WTC11 (cell line): Measurements from ENCODE around the gene CD4. TPM values are rescaled to one million over a fixed set of nuclear protein-coding genes. Genes with fewer than 3 reads are reported as not detected.
A peak's percentile ranks its signal among the peaks of the same experiment; 100 is the strongest.

ENCODE experiments used
- ATAC-seq: fragments of 200-7000 bp; cut with Tn5 transposase; 2 replicates; pipeline ENCODE4 v1.10.0; 2021; ENCODE audit warnings: mild to moderate bottlenecking, moderate library complexity
- CTCF ChIA-PET: fragments of 300-600 bp; sonication (Branson Sonifier 250); formaldehyde crosslinking; loops from one replicate; lab custom pipeline; 2021; ENCODE audit warnings: antibody characterized with exemption; lab: Charles Lee
- POLR2A ChIA-PET: fragments of 350-600 bp; sonication (Branson Sonifier 250); formaldehyde crosslinking; loops from one replicate; lab custom pipeline; 2021; ENCODE audit warnings: antibody characterized with exemption; lab: Charles Lee
- DNase-seq: peaks from one replicate; pipeline ENCODE4 v3.0.0; 2021; ENCODE audit warnings: low spot score
- H3K27ac Mint-ChIP-seq: 2 replicates; pipeline ENCODE4 v1.8.0; 2021; ENCODE audit warnings: mixed read lengths
- H3K27me3 Mint-ChIP-seq: 2 replicates; pipeline ENCODE4 v1.8.0; 2021; ENCODE audit warnings: low read depth, mild to moderate bottlenecking, moderate library complexity, mixed read lengths
- H3K36me3 Mint-ChIP-seq: 2 replicates; pipeline ENCODE4 v1.8.0; 2021; ENCODE audit warnings: mixed read lengths
- H3K4me1 Mint-ChIP-seq: 2 replicates; pipeline ENCODE4 v1.8.0; 2022; ENCODE audit warnings: mixed read lengths
- H3K4me3 Mint-ChIP-seq: 2 replicates; pipeline ENCODE4 v1.8.0; 2021; ENCODE audit warnings: mild to moderate bottlenecking, moderate library complexity, mixed read lengths
- H3K9me3 Mint-ChIP-seq: 2 replicates; pipeline ENCODE4 v1.8.0; 2021; ENCODE audit warnings: mixed read lengths
- ATF1 ChIP-seq: sonication (generic); formaldehyde crosslinking; IDR thresholded peaks from 2 replicates; pipeline ENCODE4 v1.8.1; 2023; ENCODE audit warnings: mild to moderate bottlenecking, moderate library complexity, missing genetic modification reagents
- GTF2I ChIP-seq: fragments of 250-450 bp; sonication (Bioruptor Pico); conservative IDR thresholded peaks from 2 replicates; pipeline ENCODE4 v1.4.0; 2021; ENCODE audit warnings: mild to moderate bottlenecking
- HMGXB4 ChIP-seq: sonication (generic); formaldehyde crosslinking; IDR thresholded peaks from 2 replicates; pipeline ENCODE4 v1.8.1; 2023; ENCODE audit warnings: mild to moderate bottlenecking, moderate library complexity, missing genetic modification reagents
- MYBL2 ChIP-seq: sonication (generic); formaldehyde crosslinking; IDR thresholded peaks from 2 replicates; pipeline ENCODE4 v1.8.1; 2023; ENCODE audit warnings: mild to moderate bottlenecking, moderate library complexity, missing genetic modification reagents
- NFYB ChIP-seq: sonication (generic); formaldehyde crosslinking; conservative IDR thresholded peaks from 2 replicates; pipeline ENCODE4 v1.8.0; 2022; ENCODE audit warnings: low read depth, missing genetic modification reagents
- NR2C2 ChIP-seq: sonication (generic); formaldehyde crosslinking; IDR thresholded peaks from 2 replicates; pipeline ENCODE4 v1.8.0; 2022; ENCODE audit warnings: mild to moderate bottlenecking, missing genetic modification reagents
- PRRX2 ChIP-seq: fragments of 250-450 bp; sonication (Bioruptor Pico); IDR thresholded peaks from 2 replicates; pipeline ENCODE4 v1.8.0; 2021; ENCODE audit warnings: mild to moderate bottlenecking
- SMAD4 ChIP-seq: sonication (generic); formaldehyde crosslinking; IDR thresholded peaks from 2 replicates; pipeline ENCODE4 v1.8.0; 2022; ENCODE audit warnings: mild to moderate bottlenecking, missing genetic modification reagents
- SP1 ChIP-seq: sonication (generic); formaldehyde crosslinking; conservative IDR thresholded peaks from 2 replicates; pipeline ENCODE4 v1.8.1; 2022; ENCODE audit warnings: missing genetic modification reagents
- ZNF138 ChIP-seq: sonication (generic); formaldehyde crosslinking; conservative IDR thresholded peaks from 2 replicates; pipeline ENCODE4 v1.8.1; 2022; ENCODE audit warnings: mild to moderate bottlenecking, moderate library complexity, missing genetic modification reagents
- ZNF263 ChIP-seq: sonication (generic); formaldehyde crosslinking; IDR thresholded peaks from 2 replicates; pipeline ENCODE4 v1.8.1; 2022; ENCODE audit warnings: low read depth, mild to moderate bottlenecking, moderate library complexity, missing genetic modification reagents
- ZNF423 ChIP-seq: fragments of 250-450 bp; sonication (Bioruptor Pico); IDR thresholded peaks from 2 replicates; pipeline ENCODE4 v2.1.2; 2022; ENCODE audit warnings: mild to moderate bottlenecking, moderate library complexity
- ZNF512 ChIP-seq: sonication (generic); formaldehyde crosslinking; IDR thresholded peaks from 2 replicates; pipeline ENCODE4 v1.8.1; 2022; ENCODE audit warnings: missing genetic modification reagents, borderline replicate concordance
- total RNA-seq: library from RNA; stranded (reverse); gene quantifications from 3 replicates; pipeline ENCODE4 v1.2.3, GENCODE V29; 2021
- TF ChIP-seq, protein P1 (sequence below): sonication (generic); formaldehyde crosslinking; IDR thresholded peaks from 2 replicates; pipeline ENCODE4 v1.8.0; 2022; ENCODE audit warnings: mild to moderate bottlenecking, missing genetic modification reagents
- TF ChIP-seq, protein P2 (sequence below): sonication (generic); formaldehyde crosslinking; IDR thresholded peaks from 2 replicates; pipeline ENCODE4 v1.8.0; 2022; ENCODE audit warnings: mild to moderate bottlenecking, missing genetic modification reagents
- TF ChIP-seq, protein P3 (sequence below): sonication (generic); formaldehyde crosslinking; conservative IDR thresholded peaks from 2 replicates; pipeline ENCODE4 v1.8.1; 2022; ENCODE audit warnings: mild to moderate bottlenecking, missing genetic modification reagents
- TF ChIP-seq, protein P4 (sequence below): fragments of 250-450 bp; sonication (Bioruptor Pico); IDR thresholded peaks from 2 replicates; pipeline ENCODE4 v1.9.0; 2021; ENCODE audit warnings: moderate library complexity, mild to moderate bottlenecking, inconsistent platforms, borderline replicate concordance

CD4 gene
- total RNA-seq, 1 experiment from 2014 or later = 2.5 TPM

GRCh38 chr12:6759741-6760140 lies 29.6 kb upstream of the CD4 start (continued):
- TF ChIP-seq ZNF138 (CRISPR knock-in tag) (no peak), ZNF512 (CRISPR knock-in tag) (no peak), ZNF423 (no peak)

GRCh38 chr12:6763380-6763779 lies 25.9 kb upstream of the CD4 start:
- Mint-ChIP-seq H3K36me3 (peaks cover 4% of the 10 kb centered on the region; the same call in 1 of the 2 replicates), H3K27ac (peak overlapping the region; percentile 21; the same call in 1 of the 2 replicates), H3K4me3 (peak overlapping the region; percentile 62), H3K27me3 (peaks cover 7% of the 10 kb centered on the region), H3K9me3 (no peaks in the 10 kb centered on the region), H3K4me1 (peaks cover 54% of the 10 kb centered on the region)
- TF ChIP-seq ZNF423 = no peak
- TF ChIP-seq, protein P1, sequence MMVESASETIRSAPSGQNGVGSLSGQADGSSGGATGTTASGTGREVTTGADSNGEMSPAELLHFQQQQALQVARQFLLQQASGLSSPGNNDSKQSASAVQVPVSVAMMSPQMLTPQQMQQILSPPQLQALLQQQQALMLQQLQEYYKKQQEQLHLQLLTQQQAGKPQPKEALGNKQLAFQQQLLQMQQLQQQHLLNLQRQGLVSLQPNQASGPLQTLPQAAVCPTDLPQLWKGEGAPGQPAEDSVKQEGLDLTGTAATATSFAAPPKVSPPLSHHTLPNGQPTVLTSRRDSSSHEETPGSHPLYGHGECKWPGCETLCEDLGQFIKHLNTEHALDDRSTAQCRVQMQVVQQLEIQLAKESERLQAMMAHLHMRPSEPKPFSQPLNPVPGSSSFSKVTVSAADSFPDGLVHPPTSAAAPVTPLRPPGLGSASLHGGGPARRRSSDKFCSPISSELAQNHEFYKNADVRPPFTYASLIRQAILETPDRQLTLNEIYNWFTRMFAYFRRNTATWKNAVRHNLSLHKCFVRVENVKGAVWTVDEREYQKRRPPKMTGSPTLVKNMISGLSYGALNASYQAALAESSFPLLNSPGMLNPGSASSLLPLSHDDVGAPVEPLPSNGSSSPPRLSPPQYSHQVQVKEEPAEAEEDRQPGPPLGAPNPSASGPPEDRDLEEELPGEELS (CRISPR knock-in tag) = no peak
- TF ChIP-seq SMAD4 (CRISPR knock-in tag) = no peak
- no peak for TF ChIP-seq HMGXB4 (CRISPR knock-in tag)
- TF ChIP-seq ATF1 (CRISPR knock-in tag) = no peak
- TF ChIP-seq ZNF263 = no peak
- TF ChIP-seq, protein P2, sequence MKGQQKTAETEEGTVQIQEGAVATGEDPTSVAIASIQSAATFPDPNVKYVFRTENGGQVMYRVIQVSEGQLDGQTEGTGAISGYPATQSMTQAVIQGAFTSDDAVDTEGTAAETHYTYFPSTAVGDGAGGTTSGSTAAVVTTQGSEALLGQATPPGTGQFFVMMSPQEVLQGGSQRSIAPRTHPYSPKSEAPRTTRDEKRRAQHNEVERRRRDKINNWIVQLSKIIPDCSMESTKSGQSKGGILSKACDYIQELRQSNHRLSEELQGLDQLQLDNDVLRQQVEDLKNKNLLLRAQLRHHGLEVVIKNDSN (CRISPR knock-in tag) = no peak
- no peak for TF ChIP-seq NR2C2
- no peak for TF ChIP-seq GTF2I
- TF ChIP-seq, protein P3, sequence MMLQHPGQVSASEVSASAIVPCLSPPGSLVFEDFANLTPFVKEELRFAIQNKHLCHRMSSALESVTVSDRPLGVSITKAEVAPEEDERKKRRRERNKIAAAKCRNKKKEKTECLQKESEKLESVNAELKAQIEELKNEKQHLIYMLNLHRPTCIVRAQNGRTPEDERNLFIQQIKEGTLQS (CRISPR knock-in tag) = no peak
- ChIA-PET POLR2A (interaction anchor here (0.6 to 0.7 kb wide), 2 partner anchors 10 kb away, joined by 3 read pairs; partner anchors contain the start of gene MLF2), CTCF (interaction anchor here (0.7 to 1.6 kb wide), 7 partner anchors 8 to 109 kb away, joined by 3 to 16 read pairs (median 4); partner anchors contain the start of genes LAG3, MLF2, SPSB2 and ZNF384)
- ATAC-seq (no peak), DNase-seq (no peak)

GRCh38 chr12:6764011-6764828 lies 25.1 kb upstream of the CD4 start:
- Mint-ChIP-seq H3K27me3 (peaks cover 7% of the 10 kb centered on the region), H3K27ac (peak overlapping the region; percentile 89), H3K4me1 (peaks cover 56% of the 10 kb centered on the region), H3K9me3 (no peaks in the 10 kb centered on the region), H3K4me3 (peak overlapping the region; percentile 62), H3K36me3 (peaks cover 5% of the 10 kb centered on the region; the same call in 1 of the 2 replicates)
- ATAC-seq (peak; percentile 56), DNase-seq (peak; percentile 96)
- ChIA-PET POLR2A (interaction anchor here (0.6 to 1.0 kb wide), 3 partner anchors 10 to 61 kb away, joined by 3 to 4 read pairs (median 3); partner anchors contain the start of gene MLF2), CTCF (interaction anchor here (0.5 to 8.0 kb wide), 9 partner anchors 8 to 108 kb away, joined by 3 to 234 read pairs (median 4); partner anchors contain the start of genes LAG3, MLF2, SPSB2 and ZNF384)
- peak; percentile 98; the same call in 1 of the 2 replicates for TF ChIP-seq MYBL2 (CRISPR knock-in tag)
- 0 out of 2 replicates have a peak, but pooled peaks have one; percentile 41 for TF ChIP-seq PRRX2 (CRISPR knock-in tag)
- TF ChIP-seq NFYB (CRISPR knock-in tag) = peak; percentile 76
- peak; percentile 65; the same call in 1 of the 2 replicates for TF ChIP-seq SP1 (CRISPR knock-in tag)
- TF ChIP-seq, protein P4, sequence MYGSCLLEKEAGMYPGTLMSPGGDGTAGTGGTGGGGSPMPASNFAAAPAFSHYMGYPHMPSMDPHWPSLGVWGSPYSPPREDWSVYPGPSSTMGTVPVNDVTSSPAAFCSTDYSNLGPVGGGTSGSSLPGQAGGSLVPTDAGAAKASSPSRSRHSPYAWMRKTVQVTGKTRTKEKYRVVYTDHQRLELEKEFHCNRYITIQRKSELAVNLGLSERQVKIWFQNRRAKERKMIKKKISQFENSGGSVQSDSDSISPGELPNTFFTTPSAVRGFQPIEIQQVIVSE (CRISPR knock-in tag) = no peak
